OCI-LY1 (cell line): ENCODE results near the gene FRK.

Source experiments
- EZH2 ChIP-seq: fragments of 200-600 bp; sonication (generic), shearing (Covaris generic); IDR thresholded peaks from 2 replicates; pipeline ENCODE4 v1.8.0; 2017; ENCODE audit warnings: borderline replicate concordance, mixed run types, mild to moderate bottlenecking, antibody characterized with exemption, low read length, moderate library complexity, mixed read lengths
- TF ChIP-seq, protein P1 (sequence below): fragments of 200-600 bp; sonication (generic), shearing (Covaris generic); IDR thresholded peaks from 2 replicates; pipeline ENCODE4 v1.5.1; 2017; ENCODE audit warnings: mild to moderate bottlenecking, antibody characterized with exemption, low read length, moderate library complexity, mixed read lengths

DNA sequence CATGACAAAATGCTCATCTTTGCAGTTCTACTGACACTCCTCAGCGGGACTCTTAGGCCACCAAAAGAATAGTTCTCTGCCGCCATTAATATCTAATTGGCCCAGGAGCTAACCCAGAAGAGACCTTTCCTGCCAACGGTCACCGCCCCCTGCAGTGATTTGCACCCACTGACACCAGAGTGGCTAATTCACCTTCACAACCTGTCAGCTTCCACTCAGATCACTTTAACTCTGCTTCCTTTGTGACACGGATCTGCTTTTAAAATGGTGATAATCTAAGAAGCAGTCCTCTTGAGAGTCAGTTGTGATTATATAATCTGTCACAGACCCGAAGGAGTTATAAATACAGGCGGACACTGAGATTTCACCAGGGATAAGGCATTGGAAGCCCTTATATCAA lies 172.8 kb downstream of the FRK start:
- TF ChIP-seq, protein P1, sequence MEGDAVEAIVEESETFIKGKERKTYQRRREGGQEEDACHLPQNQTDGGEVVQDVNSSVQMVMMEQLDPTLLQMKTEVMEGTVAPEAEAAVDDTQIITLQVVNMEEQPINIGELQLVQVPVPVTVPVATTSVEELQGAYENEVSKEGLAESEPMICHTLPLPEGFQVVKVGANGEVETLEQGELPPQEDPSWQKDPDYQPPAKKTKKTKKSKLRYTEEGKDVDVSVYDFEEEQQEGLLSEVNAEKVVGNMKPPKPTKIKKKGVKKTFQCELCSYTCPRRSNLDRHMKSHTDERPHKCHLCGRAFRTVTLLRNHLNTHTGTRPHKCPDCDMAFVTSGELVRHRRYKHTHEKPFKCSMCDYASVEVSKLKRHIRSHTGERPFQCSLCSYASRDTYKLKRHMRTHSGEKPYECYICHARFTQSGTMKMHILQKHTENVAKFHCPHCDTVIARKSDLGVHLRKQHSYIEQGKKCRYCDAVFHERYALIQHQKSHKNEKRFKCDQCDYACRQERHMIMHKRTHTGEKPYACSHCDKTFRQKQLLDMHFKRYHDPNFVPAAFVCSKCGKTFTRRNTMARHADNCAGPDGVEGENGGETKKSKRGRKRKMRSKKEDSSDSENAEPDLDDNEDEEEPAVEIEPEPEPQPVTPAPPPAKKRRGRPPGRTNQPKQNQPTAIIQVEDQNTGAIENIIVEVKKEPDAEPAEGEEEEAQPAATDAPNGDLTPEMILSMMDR = no peak
- no peak for TF ChIP-seq EZH2
